HUES6 (cell line): ENCODE data around the gene MARCO.
"Not testable (repeated sequence)": the region's sequence is repeated elsewhere in the genome, so short reads cannot be mapped to it uniquely, and the experiment has no call there.

Experiments used
- H3K27ac ChIP-seq: 2 replicates; pipeline ENCODE4 v1.7.0; 2013; ENCODE audit warnings: low read depth, mild to moderate bottlenecking, low read length, inconsistent platforms
- H3K27me3 ChIP-seq: 2 replicates; pipeline ENCODE4 v1.6.1; 2013; ENCODE audit warnings: low read length; ENCODE audit not compliant: control insufficient read depth, insufficient read depth
- H3K36me3 ChIP-seq: 2 replicates; pipeline ENCODE4 v1.6.1; 2013; ENCODE audit warnings: low read length; ENCODE audit not compliant: control insufficient read depth, insufficient read depth
- H3K4me1 ChIP-seq: 2 replicates; pipeline ENCODE4 v1.6.1; 2013; ENCODE audit warnings: low read length; ENCODE audit not compliant: control insufficient read depth, insufficient read depth
- H3K4me3 ChIP-seq: 2 replicates; pipeline ENCODE4 v1.5.1; 2013; ENCODE audit warnings: low read depth, low read length
- H3K9ac ChIP-seq: one replicate; pipeline ENCODE4 v1.6.1; 2013; ENCODE audit warnings: mild to moderate bottlenecking, low read length
- H3K9me3 ChIP-seq: 2 replicates; pipeline ENCODE4 v1.6.1; 2013; ENCODE audit warnings: low read depth, low read length; ENCODE audit not compliant: control insufficient read depth, insufficient read depth

The MARCO gene

DNA sequence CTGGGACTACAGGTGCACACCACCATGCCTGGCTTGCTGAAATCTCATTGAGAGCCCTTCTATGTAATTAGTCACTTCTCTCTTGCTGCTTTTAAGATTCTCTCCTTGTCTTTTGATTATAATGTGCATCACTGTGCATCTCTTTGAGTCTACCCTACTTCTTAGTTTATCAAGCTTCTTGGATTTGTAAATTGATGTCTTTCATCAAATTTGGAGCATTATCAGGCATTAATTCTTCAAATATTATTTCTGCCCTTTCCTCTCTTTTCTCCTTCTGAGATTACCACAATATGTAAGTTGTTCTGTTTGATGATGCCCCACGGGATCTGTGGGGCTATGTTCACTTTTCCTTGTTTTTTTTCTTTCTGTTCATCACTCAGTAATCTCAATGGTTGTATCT, 9.0 kb upstream of the MARCO start:
- Histone ChIP-seq H3K36me3 (no peaks in the 10 kb centered on the region), H3K4me1 (no peaks in the 10 kb centered on the region)

DNA sequence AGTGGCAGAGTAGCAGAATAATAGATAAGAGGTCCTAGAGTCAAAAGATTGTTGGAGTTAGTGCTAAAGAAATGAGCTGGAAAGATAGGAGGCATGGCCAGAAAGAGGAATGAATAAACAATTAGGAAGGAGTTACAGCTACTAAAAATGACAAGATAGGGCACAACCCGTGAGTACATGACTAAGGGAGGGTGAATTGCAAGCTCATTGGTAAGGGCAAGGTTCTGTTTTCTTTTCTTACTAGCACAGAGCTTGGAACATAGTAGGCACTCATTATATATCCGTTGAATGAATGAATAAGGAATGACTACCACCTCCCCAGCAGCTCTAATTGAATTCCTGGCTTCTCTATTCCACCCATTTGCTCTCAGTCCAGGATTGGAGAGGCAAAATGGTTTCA, 5.7 kb upstream of the MARCO start:
- Histone ChIP-seq H3K9me3 (peaks cover 5% of the 10 kb centered on the region), H3K27me3 (0 out of 2 replicates have a peak, but pooled peaks cover 5% of the 10 kb centered on the region), H3K4me1 (no peaks in the 10 kb centered on the region), H3K27ac (no peak overlapping the region), H3K4me3 (no peak overlapping the region), H3K36me3 (no peaks in the 10 kb centered on the region), H3K9ac (no peak overlapping the region)

More for the DNA sequence above, 9.0 kb upstream of the MARCO start:
- no peaks in the 10 kb centered on the region for H3K27me3 ChIP-seq
- H3K27ac ChIP-seq: no peak overlapping the region
- peaks cover 5% of the 10 kb centered on the region for H3K9me3 ChIP-seq
- H3K9ac ChIP-seq: no peak overlapping the region
- H3K4me3 ChIP-seq: no peak overlapping the region

DNA sequence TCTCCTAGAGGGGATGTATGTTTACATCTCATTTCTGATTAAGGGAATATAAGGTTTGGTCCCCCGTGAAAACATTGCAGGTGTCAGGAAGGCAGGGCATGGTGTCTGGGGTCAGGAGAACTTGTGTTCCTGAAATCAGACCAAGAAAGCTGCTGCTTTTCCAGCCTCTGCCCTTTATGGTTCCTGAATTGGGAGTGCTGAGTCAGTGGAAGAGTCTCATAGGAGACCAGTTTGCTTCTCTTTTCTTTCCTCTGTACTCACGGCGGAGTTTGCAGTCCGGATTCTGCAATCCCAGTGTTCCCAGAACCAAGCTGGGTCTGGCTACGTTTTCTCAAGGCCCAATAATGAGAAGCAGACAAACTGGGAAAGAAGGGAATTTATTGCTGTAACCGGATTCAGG, 5.1 kb upstream of the MARCO start:
- H3K27ac ChIP-seq: no peak overlapping the region
- H3K27me3 ChIP-seq: peaks cover 10% of the 10 kb centered on the region; the same call in 1 of the 2 replicates
- no peaks in the 10 kb centered on the region for H3K36me3 ChIP-seq
- no peak overlapping the region for H3K4me3 ChIP-seq
- H3K9me3 ChIP-seq: peaks cover 5% of the 10 kb centered on the region
- no peaks in the 10 kb centered on the region for H3K4me1 ChIP-seq
- H3K9ac ChIP-seq: no peak overlapping the region

DNA sequence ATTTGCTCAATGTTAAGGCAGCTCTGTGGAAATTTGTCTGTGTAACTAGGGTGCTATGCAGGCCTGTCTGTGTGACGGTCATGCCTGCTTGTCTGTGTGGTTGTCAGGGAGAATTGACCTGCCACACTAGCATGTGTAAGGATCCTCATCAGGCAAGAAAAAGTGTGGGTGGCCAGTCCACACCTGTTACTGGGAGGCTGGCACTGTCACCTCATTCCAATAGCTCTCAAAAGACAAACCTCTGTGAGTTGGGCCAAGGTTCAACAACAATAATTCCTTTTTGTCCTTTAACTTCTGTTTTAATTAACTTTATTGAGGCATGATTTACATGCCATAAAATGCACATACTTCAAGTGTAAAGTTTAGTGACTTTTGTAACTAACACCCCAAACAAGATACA, 4.2 kb upstream of the MARCO start:
- Histone ChIP-seq H3K4me3 (no peak overlapping the region), H3K9me3 (peaks cover 3% of the 10 kb centered on the region), H3K27ac (no peak overlapping the region), H3K27me3 (peaks cover 12% of the 10 kb centered on the region; the same call in 1 of the 2 replicates), H3K4me1 (no peaks in the 10 kb centered on the region), H3K36me3 (no peaks in the 10 kb centered on the region), H3K9ac (no peak overlapping the region)

DNA sequence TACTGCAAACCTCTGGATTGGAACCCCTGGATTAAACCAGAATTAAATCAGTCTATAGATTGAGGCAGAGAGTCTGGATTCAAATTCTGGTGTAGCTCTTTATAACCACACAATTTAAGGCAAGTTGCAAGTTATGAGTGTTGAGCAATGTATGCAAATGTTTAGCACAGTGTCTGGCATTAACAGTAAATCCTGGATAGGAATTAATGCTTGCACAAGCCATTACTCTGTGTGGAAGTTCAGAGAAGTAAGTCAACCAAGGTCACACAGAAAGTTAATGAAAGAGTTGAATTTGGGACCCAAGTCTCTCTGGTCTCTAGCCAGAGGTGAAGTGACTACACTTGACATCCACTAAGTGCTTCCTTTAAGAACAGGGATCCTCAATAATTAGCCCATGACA, 2.0 kb upstream of the MARCO start:
- no peaks in the 10 kb centered on the region for H3K4me1 ChIP-seq
- no peaks in the 10 kb centered on the region for H3K9me3 ChIP-seq
- no peak overlapping the region for H3K9ac ChIP-seq
- H3K27ac ChIP-seq: no peak overlapping the region
- no peaks in the 10 kb centered on the region for H3K36me3 ChIP-seq
- H3K4me3 ChIP-seq: no peak overlapping the region
- H3K27me3 ChIP-seq: peaks cover 12% of the 10 kb centered on the region; the same call in 1 of the 2 replicates

DNA sequence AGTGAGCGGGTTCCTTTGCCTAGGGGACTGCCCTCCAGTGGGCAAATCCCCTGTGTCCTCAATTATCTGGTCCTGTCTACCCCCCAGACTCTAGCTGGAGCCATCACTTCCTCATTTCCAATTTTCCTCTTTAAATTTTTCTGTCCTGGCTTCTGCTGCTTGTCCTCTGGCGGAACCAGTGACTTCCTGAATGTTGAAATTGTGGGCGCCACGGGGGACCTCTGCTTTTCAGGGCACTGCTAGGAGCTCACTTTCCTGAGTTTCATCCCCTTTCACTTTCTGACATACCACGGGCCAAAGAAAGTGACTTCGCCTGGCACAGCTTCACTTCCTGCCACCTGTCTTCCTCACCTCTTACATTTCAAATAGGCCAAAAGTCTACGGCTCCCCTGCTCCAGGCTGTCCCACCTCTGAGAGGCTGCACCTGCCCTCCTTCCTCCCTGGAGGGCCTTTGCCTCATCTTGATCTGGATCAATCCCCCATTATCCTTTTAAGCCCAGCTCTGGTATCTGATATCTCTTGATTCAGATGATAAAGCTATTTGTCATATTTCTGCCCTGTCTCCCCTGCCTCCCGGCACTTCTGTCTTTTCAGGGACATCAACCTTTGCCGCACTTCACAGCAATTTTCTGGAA, 1.4 kb upstream of the MARCO start:
- peaks cover 12% of the 10 kb centered on the region; the same call in 1 of the 2 replicates for H3K27me3 ChIP-seq

DNA sequence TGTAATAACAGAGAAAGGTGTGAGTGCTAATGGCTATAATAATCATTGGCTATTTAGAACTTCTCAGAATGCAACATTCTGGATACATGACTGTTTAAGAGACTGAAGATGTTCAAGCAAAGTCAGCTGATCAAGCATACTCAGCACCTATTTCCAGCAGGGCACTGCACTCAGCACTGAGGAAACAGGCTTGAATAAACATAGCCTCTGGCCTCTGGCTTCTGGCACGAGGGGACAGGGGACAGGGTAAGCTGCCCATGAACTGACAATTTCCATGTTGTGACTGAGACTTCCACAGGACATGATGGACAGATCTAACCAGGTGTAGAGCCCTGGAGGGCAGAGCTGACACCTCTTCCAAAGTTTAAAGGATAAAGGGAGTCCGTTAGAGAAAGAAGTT, 1.3 kb downstream of the MARCO start:
- H3K27ac ChIP-seq: no peak overlapping the region
- no peaks in the 10 kb centered on the region for H3K9me3 ChIP-seq
- no peak overlapping the region for H3K9ac ChIP-seq
- no peaks in the 10 kb centered on the region for H3K4me1 ChIP-seq
- H3K36me3 ChIP-seq: no peaks in the 10 kb centered on the region
- peaks cover 12% of the 10 kb centered on the region; the same call in 1 of the 2 replicates for H3K27me3 ChIP-seq
- no peak overlapping the region for H3K4me3 ChIP-seq

More for the DNA sequence above, 1.4 kb upstream of the MARCO start:
- no peak overlapping the region for H3K9ac ChIP-seq
- no peak overlapping the region for H3K4me3 ChIP-seq
- no peaks in the 10 kb centered on the region for H3K36me3 ChIP-seq
- H3K9me3 ChIP-seq: no peaks in the 10 kb centered on the region
- H3K4me1 ChIP-seq: no peaks in the 10 kb centered on the region
- no peak overlapping the region for H3K27ac ChIP-seq

DNA sequence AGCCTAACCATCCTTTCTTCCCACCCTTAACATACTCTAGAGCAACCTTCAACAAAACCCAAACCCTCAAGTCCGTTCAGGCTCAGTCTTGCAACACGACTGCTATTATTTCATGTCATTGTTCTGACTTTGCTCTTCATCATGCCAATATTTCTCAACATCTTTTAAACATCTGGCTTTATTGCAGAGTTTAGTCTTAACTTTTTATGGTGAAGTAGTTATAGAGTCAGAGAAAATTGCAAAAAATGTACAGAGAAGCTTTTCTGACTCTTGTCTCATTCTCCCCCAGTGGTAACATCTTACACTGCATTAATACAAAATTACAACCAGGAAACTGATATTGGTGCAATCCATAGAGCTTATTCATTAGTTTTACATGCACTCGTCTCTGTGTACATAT, 3.9 kb downstream of the MARCO start:
- Histone ChIP-seq H3K9me3 (no peaks in the 10 kb centered on the region), H3K4me1 (no peaks in the 10 kb centered on the region), H3K27ac (no peak overlapping the region), H3K9ac (no peak overlapping the region), H3K27me3 (peaks cover 8% of the 10 kb centered on the region; the same call in 1 of the 2 replicates), H3K4me3 (no peak overlapping the region), H3K36me3 (no peaks in the 10 kb centered on the region)

DNA sequence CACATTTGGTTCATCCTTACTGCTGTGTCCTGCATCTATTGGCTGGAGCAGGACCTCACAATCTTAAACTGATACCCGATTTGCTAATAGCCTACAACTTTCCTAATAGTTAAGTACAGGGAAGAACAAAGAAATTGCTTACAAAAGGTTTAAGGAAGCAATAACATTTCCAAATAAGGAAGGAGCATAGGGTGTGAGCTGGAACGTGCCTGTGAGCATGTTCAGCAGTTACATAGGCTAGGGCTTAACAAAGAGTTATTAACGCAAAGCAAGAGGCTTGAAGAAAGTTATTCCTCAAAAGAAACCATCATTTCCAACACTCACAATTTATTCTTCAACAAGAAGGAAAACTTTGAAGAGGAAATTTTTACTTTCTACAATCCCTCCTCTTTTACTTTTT, 6.3 kb downstream of the MARCO start:
- H3K9me3 ChIP-seq, H3K4me1 ChIP-seq, H3K36me3 ChIP-seq, H3K4me3 ChIP-seq, H3K27me3 ChIP-seq, H3K27ac ChIP-seq, H3K9ac ChIP-seq: not testable (repeated sequence)

DNA sequence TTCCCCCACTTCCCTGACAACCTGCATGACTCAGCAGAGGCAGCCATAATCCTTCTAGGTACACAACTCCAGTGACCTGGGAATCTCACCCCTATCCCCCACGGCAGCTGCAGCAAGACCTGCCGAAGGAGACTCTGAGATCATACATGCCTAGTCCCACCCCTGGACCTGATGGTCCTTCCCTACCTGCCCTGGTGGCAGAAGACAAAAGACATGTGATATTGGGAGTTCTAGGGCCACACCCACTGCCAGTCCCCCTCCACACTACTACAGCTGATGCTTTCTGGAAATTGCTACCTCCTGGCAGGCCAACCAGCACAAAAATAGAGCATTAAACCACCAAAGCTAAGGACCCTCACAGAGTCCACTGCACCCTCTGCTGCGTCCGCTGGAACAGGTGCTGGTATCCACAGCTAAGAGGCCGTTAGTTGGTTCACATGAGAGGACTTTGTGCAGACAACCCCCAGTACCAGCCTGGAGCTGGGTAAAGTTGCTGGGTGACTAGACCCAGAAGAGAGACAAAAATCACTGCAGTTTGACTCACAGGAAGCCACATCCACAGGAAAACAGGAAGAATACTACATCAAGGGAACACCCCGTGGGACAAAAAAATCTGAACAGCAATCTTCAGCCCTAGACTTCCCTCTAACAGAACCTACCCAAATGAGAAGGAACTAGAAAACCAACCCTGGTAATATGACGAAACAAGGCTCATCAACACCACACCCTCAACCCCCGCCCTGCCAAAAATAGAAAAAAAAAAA, 12.5 kb downstream of the MARCO start:
- H3K27ac ChIP-seq: no peak overlapping the region
- no peaks in the 10 kb centered on the region for H3K9me3 ChIP-seq
- H3K36me3 ChIP-seq: no peaks in the 10 kb centered on the region
- no peaks in the 10 kb centered on the region for H3K27me3 ChIP-seq
- H3K4me1 ChIP-seq: no peaks in the 10 kb centered on the region
- H3K9ac ChIP-seq: no peak overlapping the region
- no peak overlapping the region for H3K4me3 ChIP-seq

DNA sequence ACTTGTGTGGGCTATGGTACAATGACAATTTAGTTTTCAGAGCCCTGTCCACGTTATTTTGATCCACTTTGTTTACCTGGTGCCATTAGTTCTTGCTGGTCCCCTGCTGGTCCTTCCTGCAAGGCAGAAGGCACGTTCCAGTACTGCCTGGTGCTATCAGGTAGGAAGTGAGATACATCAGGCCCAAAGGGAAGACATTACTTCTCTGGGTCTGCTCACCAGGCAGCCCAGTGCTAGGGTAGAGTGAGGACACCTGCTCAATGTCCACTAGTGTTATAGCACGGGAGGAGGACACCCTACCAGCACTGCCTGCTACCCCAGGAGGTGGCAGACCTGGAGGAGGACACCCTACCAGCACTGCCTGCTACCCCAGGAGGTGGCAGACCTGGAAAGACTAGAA, 23.7 kb downstream of the MARCO start:
- Histone ChIP-seq H3K9ac (no peak overlapping the region), H3K4me1 (peaks cover 6% of the 10 kb centered on the region), H3K27me3 (0 out of 2 replicates have a peak, but pooled peaks cover 4% of the 10 kb centered on the region), H3K36me3 (no peaks in the 10 kb centered on the region), H3K9me3 (no peaks in the 10 kb centered on the region), H3K27ac (no peak overlapping the region), H3K4me3 (no peak overlapping the region)
